ENCODE measurements around the gene PHKB.

DNA sequence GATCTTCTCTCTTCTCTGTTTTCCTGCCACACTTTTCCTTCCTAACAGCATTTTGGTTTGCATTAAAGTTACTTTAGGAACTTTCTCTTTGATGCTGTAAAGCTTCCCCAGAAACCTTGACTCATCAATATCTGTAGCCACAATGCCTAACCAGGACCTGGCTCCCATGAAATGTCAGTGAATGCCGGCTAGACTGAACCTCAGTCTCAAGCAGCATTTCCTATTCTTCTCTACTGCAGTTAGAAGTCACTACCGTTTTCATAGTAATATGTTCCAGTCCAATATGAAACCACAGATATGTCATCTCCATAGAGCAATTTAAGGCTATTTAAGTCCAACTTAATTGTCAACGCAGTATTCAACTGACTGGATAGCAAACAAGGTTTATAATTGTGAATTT, 29.2 kb upstream of the PHKB start:
- TF ChIP-seq, protein P1, sequence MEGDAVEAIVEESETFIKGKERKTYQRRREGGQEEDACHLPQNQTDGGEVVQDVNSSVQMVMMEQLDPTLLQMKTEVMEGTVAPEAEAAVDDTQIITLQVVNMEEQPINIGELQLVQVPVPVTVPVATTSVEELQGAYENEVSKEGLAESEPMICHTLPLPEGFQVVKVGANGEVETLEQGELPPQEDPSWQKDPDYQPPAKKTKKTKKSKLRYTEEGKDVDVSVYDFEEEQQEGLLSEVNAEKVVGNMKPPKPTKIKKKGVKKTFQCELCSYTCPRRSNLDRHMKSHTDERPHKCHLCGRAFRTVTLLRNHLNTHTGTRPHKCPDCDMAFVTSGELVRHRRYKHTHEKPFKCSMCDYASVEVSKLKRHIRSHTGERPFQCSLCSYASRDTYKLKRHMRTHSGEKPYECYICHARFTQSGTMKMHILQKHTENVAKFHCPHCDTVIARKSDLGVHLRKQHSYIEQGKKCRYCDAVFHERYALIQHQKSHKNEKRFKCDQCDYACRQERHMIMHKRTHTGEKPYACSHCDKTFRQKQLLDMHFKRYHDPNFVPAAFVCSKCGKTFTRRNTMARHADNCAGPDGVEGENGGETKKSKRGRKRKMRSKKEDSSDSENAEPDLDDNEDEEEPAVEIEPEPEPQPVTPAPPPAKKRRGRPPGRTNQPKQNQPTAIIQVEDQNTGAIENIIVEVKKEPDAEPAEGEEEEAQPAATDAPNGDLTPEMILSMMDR (IDR thresholded peaks at IDR 0.05; ENCODE audit: low read depth, low read length, poor library complexity, severe bottlenecking): no peak
- no peak for TF ChIP-seq EZH2phosphoT487 (IDR thresholded peaks at IDR 0.05; ENCODE audit: borderline replicate concordance, low read length)

Data from DOHH2 (cell line).